Posterior cingulate gyrus (tissue), 11 donors: Measurements from ENCODE around the gene UGT1A5.

Experiments
- DNase-seq, 10 donors: peaks; one replicate each; pipeline versions ENCODE4 v3.0.0 to v3.0.0-alpha.2; 2020 to 2021; ENCODE audit warnings: mixed read lengths in 3 of 10
- intact Hi-C: fragments of 100-400 bp; cut with DNase I; formaldehyde crosslinking; loops from one replicate; pipeline ENCODE4 v1.15.1; 2023

UGT1A5 gene

GRCh38 chr2:233772583-233772982 lies 59.9 kb downstream of the UGT1A5 start:
- intact Hi-C loops, result no loop called here
- DNase-seq, result no peak

- intact Hi-C loops, result no loop called here
- DNase-seq, result no peak
These were observed 61.1 kb downstream of the UGT1A5 start for GRCh38 chr2:233773854-233774253.

GRCh38 chr2:233775414-233775813 lies 62.7 kb downstream of the UGT1A5 start:
- DNase-seq, result no peak
- intact Hi-C loops, result no loop called here

DNA sequence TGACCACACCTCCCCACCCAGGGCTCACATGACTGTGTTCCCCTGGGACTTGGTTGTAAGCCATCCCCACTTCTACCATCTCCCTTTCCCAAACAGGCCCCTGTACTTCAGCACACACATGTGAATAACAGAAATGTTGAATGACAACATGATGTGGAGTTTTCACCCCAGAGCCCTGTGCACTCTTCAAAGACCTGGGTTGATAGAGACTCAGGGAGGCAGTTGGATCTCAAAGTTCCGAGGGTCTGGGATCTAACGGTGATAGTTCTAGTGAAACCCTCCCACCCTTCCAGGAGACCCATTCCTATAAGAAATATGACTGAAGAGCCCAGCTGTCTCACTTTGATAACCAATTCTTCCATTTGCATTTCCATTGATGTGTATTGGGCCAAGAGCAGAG lies 65.3 kb downstream of the UGT1A5 start, which contains the start of gene MROH2A:
Gene MROH2A, plus strand, starts transcription at position 301 of the 400 bp plus-strand sequence. CDS start 1,029 bp downstream, outside the sequence.
- DNase-seq, result no peak
- intact Hi-C loops, result no loop called here

GRCh38 chr2:233779722-233780121 lies 67.0 kb downstream of the UGT1A5 start:
- no peak for DNase-seq
- intact Hi-C loops, result no loop called here

GRCh38 chr2:233780771-233781170 lies 68.1 kb downstream of the UGT1A5 start:
- intact Hi-C loops, result no loop called here
- no peak for DNase-seq

GRCh38 chr2:233789554-233789953 lies 76.8 kb downstream of the UGT1A5 start:
- no peak for DNase-seq
- intact Hi-C loops, result no loop called here

GRCh38 chr2:233791151-233791882 lies 78.6 kb downstream of the UGT1A5 start:
- intact Hi-C loops, result no loop called here
- DNase-seq, result no peak

DNA sequence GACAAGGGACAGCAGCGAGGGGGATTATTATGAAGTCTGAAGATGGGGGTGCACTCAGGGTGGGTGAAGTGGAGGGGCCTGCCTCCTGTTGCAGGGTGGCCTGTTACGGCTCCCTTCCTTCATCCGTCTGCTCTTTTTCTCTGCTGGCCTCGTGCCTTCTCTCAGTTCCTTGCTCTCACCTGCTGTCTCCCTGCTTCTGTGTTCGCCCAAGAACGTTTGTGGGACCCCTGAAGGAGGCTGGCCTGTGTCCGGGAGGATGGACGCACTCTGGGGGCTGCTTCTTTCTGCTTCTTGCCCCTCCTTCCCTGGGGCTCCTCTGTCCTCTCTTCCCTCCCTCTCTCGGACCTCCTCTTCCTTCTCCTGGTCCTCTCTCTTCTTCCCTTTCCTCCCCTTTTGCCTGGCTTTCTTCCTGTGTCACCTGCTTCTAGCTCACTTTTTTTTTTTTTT lies 79.2 kb downstream of the UGT1A5 start:
- intact Hi-C loops, result no loop called here
- DNase-seq, result no peak

DNA sequence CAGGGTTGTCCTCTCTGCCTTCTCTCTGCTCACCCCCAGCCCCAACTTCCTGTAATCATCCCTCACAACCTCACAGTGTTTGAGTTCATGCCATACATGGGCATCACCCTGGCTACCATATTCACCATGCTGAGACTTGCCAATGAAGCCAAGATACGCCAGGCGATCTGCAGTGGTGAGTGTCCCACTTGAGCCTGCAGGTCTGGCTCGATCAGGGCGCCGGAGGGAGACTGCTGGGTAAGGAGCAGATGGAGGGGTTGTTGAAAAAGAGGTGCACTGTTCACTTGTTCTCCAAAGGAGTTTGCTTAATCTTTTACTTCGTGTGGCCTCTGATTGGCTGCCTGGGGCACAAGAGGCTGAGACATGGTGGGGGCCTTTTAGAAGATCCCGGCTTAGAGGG lies 80.0 kb downstream of the UGT1A5 start:
- no peak for DNase-seq
- intact Hi-C loops, result no loop called here

- intact Hi-C loops, result no loop called here
- no peak for DNase-seq
These were observed 80.9 kb downstream of the UGT1A5 start for GRCh38 chr2:233793465-233794127.

GRCh38 chr2:233794128-233794658 lies 81.5 kb downstream of the UGT1A5 start:
- intact Hi-C loops, result no loop called here
- DNase-seq, result no peak

DNA sequence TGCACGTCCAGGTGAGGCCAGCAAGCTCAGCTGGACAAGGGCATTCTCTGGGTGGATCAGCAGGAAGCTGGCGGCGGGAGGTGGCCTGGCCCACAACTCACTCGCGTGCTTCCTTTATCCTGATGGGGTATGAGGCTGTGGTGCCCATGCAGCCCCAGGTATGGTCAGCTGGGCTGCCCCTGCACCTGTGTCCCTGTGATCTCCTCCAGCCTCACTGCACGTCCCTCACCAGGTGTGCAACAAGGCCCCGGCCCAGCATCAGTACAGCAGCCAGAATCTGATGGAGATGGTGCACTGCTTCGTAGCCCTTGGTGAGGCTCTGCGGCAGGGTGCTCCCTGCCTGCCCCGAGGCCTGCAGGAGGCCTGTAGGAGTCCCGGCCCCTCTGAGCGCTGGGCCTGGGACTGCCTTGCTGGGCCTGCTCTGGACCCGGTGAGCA lies 83.0 kb downstream of the UGT1A5 start:
- no peak for DNase-seq
- intact Hi-C loops, result no loop called here

- intact Hi-C loops, result no loop called here
- DNase-seq, result no peak
These were observed 83.5 kb downstream of the UGT1A5 start for GRCh38 chr2:233796254-233796653.

DNA sequence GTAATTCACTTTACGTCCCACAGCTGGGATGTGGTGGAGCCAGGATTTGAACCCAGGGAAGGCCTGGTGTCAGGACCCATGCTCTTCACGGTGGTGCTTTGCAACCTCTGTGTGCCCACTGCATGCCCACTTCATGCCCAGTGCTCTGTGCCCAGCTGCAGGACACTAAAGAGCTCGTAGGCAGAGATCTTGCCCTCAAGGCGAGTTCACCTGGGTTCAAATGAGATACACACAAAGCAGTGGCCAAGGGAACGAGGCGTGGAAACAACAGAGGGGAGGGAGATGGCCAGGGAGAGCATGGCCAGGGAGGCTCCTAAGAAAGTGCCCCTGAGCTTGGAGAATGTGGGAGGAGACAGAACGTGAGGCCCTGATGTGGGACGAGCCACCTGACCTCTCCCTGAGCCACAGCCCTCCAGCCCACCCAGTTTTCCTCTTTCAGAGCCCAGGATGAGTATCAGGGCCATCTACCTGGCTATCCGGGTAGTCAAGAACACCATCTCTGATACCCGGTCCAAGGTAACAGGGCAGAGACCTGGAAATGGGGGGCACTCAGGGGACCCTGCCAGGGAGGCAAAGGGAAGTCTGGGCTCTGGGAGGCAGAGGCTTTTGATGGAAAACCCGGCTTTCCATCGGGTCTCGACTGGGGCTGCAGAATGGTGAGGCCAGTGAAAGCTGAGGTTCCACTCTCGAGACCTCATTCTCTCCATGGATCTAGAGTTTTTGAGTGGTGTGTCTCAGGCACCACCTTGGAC lies 85.8 kb downstream of the UGT1A5 start:
- intact Hi-C loops, result no loop called here
- peak in 1 of 10 donors; percentile 33 for DNase-seq

GRCh38 chr2:233799087-233799665 lies 86.5 kb downstream of the UGT1A5 start:
- intact Hi-C loops, result no loop called here
- DNase-seq, result peak in 1 of 10 donors; percentile 2

- intact Hi-C loops, result no loop called here
- no peak for DNase-seq
These were observed 87.0 kb downstream of the UGT1A5 start for GRCh38 chr2:233799716-233800115.

DNA sequence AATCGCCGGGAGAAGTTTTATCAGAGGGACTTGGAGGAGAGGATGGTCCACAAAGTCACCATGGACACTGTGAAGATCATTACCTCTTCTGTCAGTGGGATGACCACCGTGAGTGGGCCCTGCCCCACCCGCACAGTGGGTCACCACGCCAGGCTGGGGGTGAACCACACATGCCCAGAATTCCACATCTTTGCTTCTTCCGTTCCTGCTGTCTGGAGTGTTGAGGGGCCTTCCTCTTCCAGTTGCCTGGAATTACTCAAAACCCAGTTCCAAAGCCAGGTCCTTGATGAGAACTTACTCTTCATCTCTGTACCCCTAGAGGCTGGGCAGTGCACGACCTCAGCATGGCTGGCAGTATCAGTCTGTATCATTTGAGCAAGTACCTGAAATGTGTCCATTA lies 87.5 kb downstream of the UGT1A5 start:
- intact Hi-C loops, result no loop called here
- peak in 1 of 10 donors; percentile 2 for DNase-seq

- DNase-seq, result peak in 5 of 10 donors; percentile 13 to 89 (median 55)
- intact Hi-C loops, result no loop called here
These were observed 88.8 kb downstream of the UGT1A5 start for GRCh38 chr2:233801357-233802131.
